ENCODE data around the gene PLCL2.
"Not testable (repeated sequence)": the region's sequence is repeated elsewhere in the genome, so short reads cannot be mapped to it uniquely, and the experiment has no call there.

The PLCL2 gene

GRCh38 chr3:16979769-16980515 lies 95.2 kb downstream of the PLCL2 start:
- DNase-seq = not testable (repeated sequence)

DNA sequence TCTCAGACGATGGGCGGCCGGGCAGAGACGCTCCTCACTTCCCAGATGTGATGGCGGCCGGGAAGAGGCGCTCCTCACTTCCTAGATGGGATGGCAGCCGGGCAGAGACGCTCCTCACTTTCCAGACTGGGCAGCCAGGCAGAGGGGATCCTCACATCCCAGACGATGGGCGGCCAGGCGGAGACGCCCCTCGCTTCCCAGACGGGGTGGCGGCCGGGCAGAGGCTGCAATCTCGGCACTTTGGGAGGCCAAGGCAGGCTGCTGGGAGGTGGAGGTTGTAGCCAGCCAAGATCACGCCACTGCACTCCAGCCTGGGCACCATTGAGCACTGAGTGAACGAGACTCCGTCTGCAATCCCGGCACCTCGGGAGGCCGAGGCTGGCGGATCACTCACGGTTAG lies 95.8 kb downstream of the PLCL2 start:
- not testable (repeated sequence) for DNase-seq

- DNase-seq = no peak
Measured at GRCh38 chr3:16982460-16982859, 97.7 kb downstream of the PLCL2 start.

GRCh38 chr3:16985608-16986007 lies 100.9 kb downstream of the PLCL2 start:
- DNase-seq = no peak

DNA sequence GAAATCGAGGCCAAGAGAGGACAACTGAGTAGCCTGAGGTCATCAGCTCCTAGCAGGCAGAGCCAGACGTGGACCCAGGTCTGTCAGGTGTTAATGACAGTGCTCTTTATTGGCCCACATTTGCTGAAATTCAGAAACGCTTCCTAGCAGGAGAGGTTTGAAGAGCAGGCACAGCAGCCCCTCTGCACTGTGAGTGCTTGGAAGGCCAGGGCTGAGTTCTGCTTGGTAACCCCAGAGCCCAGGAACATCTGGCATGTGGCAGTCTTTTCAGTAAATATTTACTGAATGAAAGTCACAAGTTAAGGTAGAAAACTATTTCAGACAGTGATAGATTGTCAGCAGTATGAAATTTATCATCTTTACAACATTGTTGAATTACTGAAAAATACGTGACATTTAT lies 102.4 kb downstream of the PLCL2 start:
- DNase-seq = no peak

DNA sequence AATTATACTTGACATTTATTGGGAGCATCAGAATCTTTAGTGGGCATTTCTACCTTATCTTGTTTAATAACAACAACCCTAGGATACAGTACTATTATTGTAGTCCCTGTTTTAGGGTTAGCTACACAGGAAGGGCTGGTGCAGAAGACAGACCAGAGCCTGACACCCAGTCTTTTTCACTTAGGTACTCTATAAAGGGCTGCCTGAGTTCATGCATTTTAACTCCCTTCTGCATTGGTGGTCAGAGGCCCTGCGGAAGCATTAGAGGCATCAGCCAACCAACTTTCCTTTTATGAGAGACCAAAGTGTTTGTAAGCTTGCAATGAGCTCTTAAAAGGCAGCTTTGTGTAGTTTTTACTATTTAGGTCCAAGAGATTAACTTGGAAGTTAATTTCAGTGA lies 105.4 kb downstream of the PLCL2 start:
- DNase-seq = no peak

DNA sequence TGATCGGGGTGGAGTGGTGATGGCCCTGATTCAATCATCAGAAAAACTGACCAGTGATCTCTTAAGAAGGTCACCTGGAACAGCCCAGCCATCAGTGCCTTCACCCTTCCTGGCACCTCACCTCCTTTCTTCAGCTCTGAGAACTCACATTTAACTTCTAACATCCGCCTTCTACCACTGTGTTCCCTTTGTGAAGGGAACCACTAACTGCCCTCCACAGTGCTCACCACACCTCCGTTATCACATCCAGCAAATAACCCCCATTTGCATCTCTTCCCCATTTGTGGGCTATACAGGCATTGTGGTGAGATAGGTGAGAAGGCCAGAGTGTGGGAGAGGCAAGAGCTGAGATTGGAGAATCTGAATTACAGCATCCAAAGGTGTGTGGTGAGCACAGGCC lies 107.4 kb downstream of the PLCL2 start:
- no peak for DNase-seq

DNA sequence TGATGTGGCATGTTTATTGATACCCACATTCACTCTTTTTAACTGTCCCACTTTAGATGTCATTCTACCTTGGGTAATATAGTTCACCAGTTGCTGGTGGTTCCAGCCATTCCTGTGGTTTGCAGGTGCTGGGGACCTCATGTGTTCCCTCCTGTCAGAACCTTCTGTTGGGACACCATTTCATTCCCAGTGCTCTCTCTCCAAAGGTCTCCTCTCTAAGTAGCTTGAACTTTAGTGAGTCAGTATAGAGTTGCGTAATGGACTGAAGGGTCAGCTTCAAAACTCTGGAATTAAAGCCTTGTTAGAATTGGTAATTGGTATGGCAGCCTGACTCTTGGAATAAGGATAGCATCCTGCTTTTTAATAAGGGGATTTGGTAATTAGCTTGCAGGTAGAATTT lies 108.5 kb downstream of the PLCL2 start:
- no peak for DNase-seq

- no peak for DNase-seq
Measured at GRCh38 chr3:16994854-16995525, 110.2 kb downstream of the PLCL2 start.

DNA sequence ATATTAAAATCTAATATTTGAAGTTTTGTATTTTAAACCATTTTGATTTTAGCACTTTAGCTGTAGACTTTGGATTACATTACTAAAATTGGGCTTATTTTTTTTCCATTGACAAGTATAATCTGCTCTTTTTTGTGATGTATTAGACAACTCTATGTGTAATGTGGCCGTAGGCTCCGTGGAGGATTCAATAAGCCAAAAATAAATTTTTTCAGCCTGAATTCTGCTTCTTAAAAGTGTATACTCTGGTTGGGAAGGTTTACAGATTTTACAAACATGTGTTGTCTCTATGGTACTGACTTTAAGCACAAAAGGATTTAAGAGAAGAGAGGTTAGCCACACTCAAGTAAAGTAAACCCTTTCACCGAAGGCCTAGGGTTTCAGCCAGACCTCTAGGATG lies 110.8 kb downstream of the PLCL2 start:
- DNase-seq = no peak

DNA sequence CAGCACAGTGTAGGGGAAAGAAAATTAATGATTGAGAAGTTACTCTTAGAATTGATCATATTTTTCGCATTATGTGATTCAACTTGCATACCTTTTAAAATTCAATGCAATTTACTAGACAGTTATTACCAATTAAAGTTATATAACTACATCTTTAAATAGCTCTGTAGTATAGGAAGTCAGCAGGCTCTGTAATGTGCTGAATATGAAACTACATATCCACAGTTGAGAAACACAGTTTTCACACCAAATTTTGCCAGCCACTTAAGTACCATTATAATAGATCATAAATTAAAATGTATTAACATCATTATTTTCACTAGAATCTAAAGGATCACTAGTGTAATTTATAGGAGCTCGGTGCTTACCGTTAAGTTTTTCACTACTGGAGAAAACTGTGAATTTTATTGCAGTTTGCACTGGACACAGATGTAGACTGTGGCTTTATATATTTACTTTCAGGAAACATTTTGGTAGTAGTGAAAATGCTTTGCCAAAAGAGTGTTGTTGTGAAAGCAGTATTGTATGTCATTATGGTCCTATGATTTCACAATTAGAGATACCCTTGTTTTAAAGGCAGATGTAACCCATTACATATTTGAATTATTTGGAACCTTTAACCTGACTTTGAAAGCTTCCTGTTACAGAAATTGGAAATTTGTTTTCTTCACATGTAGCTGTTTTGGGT lies 113.6 kb downstream of the PLCL2 start:
- DNase-seq = no peak

DNA sequence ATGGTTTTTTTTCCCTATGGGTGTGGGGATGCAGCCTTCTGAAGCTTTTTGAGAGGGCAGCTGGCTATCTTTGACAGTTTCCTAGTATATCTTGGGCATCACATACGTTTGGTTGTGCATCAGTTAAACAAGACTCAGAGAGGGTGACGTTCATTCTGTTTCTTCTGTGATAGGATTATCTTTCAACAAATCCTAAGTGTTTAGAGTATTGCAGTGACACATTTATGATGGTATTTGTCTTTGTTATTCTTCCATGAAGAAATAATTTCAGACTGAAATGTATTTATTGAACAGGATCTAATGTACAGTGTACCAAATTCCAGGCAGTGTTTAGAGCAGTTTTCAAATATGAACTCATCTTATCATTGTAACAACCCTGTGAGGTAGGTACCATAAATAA lies 114.4 kb downstream of the PLCL2 start:
- no peak for DNase-seq

GRCh38 chr3:16999871-17000270 lies 115.1 kb downstream of the PLCL2 start:
- DNase-seq = no peak

DNA sequence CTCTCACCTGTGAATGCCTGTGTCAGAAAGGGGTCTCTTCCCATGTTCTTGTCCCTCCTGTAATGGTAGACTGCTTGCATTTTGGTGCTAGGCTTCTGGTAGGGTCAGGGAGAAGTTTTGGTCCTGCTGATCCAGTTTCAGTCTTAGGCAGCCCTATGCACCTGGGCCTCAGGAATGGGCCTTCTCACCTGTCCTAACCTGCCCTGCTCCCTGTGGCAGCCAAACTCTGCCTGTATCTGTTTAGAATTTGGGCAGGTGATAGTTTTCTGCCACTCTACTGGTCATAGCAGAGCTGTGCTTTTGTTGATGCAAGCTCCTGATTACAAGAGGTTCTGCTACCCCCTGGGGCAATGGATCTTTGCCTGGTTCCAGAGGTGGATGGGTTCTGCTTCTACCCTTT lies 118.7 kb downstream of the PLCL2 start:
- no peak for DNase-seq

GRCh38 chr3:17006132-17006852 lies 121.5 kb downstream of the PLCL2 start:
- DNase-seq = no peak

- no peak for DNase-seq
Measured at GRCh38 chr3:17007284-17007683, 122.5 kb downstream of the PLCL2 start.

GRCh38 chr3:17009826-17010225 lies 125.1 kb downstream of the PLCL2 start:
- no peak for DNase-seq

GRCh38 chr3:17011728-17012338 lies 127.1 kb downstream of the PLCL2 start:
- DNase-seq = no peak

GRCh38 chr3:17013050-17013449 lies 128.3 kb downstream of the PLCL2 start:
- no peak for DNase-seq

DNA sequence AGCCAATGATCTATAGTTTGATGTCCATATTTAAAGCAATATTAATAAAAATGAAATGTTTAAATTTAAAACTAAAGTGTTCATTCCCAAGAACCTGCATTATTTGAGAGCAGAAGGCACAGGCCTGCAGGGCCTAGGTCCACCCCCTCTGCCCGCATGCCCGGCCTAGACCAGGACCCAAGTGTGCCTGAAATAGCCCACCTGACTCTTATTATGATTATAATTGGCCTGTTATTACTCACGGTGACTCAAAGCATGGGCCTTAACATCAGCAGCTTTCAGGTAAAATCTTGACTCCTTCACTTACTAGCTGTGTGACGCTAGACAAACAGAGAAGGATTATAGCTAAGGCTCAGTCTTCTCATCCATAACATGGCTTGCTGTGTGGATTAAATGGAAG lies 128.8 kb downstream of the PLCL2 start:
- no peak for DNase-seq

- no peak for DNase-seq
Measured at GRCh38 chr3:17014284-17014683, 129.5 kb downstream of the PLCL2 start.

GRCh38 chr3:17014709-17015108 lies 130.0 kb downstream of the PLCL2 start:
- no peak for DNase-seq

DNA sequence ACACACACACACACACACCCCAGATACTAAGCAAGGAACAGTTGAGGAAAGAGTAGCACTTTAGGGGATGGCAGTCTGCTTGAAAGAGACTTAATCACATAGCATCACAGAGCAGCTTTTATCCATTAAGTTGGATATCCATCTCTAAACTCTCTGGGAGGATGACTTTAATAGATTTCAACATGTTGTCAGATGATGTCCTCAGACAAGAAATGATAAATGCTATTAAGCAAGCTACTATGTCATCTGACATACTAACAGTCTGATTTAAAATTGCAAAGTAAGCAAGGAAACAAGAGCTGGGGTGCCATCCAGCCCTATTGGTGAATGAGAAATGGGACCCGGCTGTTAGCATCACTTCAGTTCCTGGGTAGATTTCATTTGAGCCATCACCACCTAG lies 136.9 kb downstream of the PLCL2 start:
- no peak for DNase-seq
